ENCODE measurements around the gene PCNX2. TPM values are rescaled to one million over a fixed set of nuclear protein-coding genes. Genes with fewer than 3 reads are reported as not detected.

The PCNX2 gene
- total RNA-seq, 2 donors from 2014 or later: 23.9 to 39.1 TPM

DNA sequence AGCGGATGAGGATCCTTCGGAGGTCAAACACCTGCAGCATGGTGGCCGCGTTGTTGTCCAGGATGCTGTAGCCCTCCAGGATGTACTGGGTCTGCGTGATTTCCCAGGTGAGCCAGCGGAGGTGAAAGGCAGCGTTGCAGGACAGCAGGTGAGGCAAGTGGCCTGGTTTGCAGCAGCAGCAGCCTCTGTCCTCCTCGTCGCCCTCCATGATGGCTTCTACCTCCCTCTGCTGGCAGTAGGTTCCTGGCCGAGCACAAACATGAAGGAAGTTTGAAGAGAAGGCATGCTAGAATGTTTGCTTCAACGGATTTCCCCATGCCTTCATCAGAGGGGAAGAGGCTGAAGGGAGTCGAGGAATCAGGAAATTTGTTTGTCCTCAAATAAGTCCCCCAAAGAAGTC, 270.4 kb downstream of the PCNX2 start:
- WGBS, 2 experiments (ENCODE audit: insufficient coverage in 1 of 2, insufficient read length in 1 of 2): 47 to 68% methylated on average over 4 to 12 of the region's 12 CpGs
- Histone ChIP-seq H3K9me3 (ENCODE audit: control insufficient read depth, low read length) (no peaks in the 10 kb centered on the region), H3K9ac (ENCODE audit: extremely low read depth, low read length, poor library complexity, severe bottlenecking) (no peak overlapping the region), H3K27me3 (ENCODE audit: control insufficient read depth, insufficient read depth, low read length, poor library complexity, severe bottlenecking) (peaks cover 26% of the 10 kb centered on the region), H3K4me1 (ENCODE audit: control insufficient read depth, insufficient read depth, low read length) (peaks cover 3% of the 10 kb centered on the region), H3K4me3 (ENCODE audit: low read length) (no peak overlapping the region), H3K27ac (ENCODE audit: low read depth, low read length) (no peak overlapping the region), H3K36me3 (ENCODE audit: control insufficient read depth, insufficient read depth, low read length) (no peaks in the 10 kb centered on the region)
- Mint-ChIP-seq H3K9me3 (no peaks in the 10 kb centered on the region), H3K27me3 (ENCODE audit: insufficient read depth) (peaks cover 44% of the 10 kb centered on the region), H3K27ac (no peak overlapping the region), H3K4me3 (no peak overlapping the region), H3K36me3 (ENCODE audit: low read depth) (peaks cover 5% of the 10 kb centered on the region), H3K4me1 (peaks cover 18% of the 10 kb centered on the region)
- TF ChIP-seq, protein P1, sequence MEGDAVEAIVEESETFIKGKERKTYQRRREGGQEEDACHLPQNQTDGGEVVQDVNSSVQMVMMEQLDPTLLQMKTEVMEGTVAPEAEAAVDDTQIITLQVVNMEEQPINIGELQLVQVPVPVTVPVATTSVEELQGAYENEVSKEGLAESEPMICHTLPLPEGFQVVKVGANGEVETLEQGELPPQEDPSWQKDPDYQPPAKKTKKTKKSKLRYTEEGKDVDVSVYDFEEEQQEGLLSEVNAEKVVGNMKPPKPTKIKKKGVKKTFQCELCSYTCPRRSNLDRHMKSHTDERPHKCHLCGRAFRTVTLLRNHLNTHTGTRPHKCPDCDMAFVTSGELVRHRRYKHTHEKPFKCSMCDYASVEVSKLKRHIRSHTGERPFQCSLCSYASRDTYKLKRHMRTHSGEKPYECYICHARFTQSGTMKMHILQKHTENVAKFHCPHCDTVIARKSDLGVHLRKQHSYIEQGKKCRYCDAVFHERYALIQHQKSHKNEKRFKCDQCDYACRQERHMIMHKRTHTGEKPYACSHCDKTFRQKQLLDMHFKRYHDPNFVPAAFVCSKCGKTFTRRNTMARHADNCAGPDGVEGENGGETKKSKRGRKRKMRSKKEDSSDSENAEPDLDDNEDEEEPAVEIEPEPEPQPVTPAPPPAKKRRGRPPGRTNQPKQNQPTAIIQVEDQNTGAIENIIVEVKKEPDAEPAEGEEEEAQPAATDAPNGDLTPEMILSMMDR (conservative IDR thresholded peaks at IDR 0.05): peak; percentile 85
- peak; percentile 92 for DNase-seq

GRCh38 chr1:233024199-233024598, 271.3 kb downstream of the PCNX2 start:
- H3K9ac ChIP-seq (ENCODE audit: extremely low read depth, low read length, poor library complexity, severe bottlenecking): no peak overlapping the region
- Mint-ChIP-seq H3K36me3 (ENCODE audit: low read depth) (peaks cover 8% of the 10 kb centered on the region), H3K9me3 (no peaks in the 10 kb centered on the region), H3K27ac (no peak overlapping the region), H3K27me3 (ENCODE audit: insufficient read depth) (peaks cover 53% of the 10 kb centered on the region), H3K4me3 (no peak overlapping the region), H3K4me1 (peaks cover 28% of the 10 kb centered on the region)
- H3K36me3 ChIP-seq (ENCODE audit: control insufficient read depth, insufficient read depth, low read length): no peaks in the 10 kb centered on the region
- DNase-seq: no peak
- TF ChIP-seq, protein P1 (conservative IDR thresholded peaks at IDR 0.05): no peak
- no peaks in the 10 kb centered on the region for H3K9me3 ChIP-seq (ENCODE audit: control insufficient read depth, low read length)
- H3K27ac ChIP-seq (ENCODE audit: low read depth, low read length): no peak overlapping the region
- peaks cover 8% of the 10 kb centered on the region for H3K4me1 ChIP-seq (ENCODE audit: control insufficient read depth, insufficient read depth, low read length)
- H3K27me3 ChIP-seq (ENCODE audit: control insufficient read depth, insufficient read depth, low read length, poor library complexity, severe bottlenecking): peaks cover 30% of the 10 kb centered on the region
- H3K4me3 ChIP-seq (ENCODE audit: low read length): no peak overlapping the region
- WGBS, 2 experiments (ENCODE audit: insufficient coverage in 1 of 2, insufficient read length in 1 of 2): 89 to 97% methylated on average over 5 to 9 of the region's 9 CpGs

- H3K4me3 ChIP-seq (ENCODE audit: low read length): no peak overlapping the region
- H3K27ac ChIP-seq (ENCODE audit: low read depth, low read length): no peak overlapping the region
- H3K4me1 ChIP-seq (ENCODE audit: control insufficient read depth, insufficient read depth, low read length): peaks cover 8% of the 10 kb centered on the region
- H3K27me3 ChIP-seq (ENCODE audit: control insufficient read depth, insufficient read depth, low read length, poor library complexity, severe bottlenecking): peaks cover 46% of the 10 kb centered on the region
- Mint-ChIP-seq H3K4me3 (no peak overlapping the region), H3K4me1 (peaks cover 28% of the 10 kb centered on the region), H3K27me3 (ENCODE audit: insufficient read depth) (peaks cover 72% of the 10 kb centered on the region), H3K36me3 (ENCODE audit: low read depth) (peaks cover 16% of the 10 kb centered on the region), H3K9me3 (no peaks in the 10 kb centered on the region), H3K27ac (no peak overlapping the region)
- H3K36me3 ChIP-seq (ENCODE audit: control insufficient read depth, insufficient read depth, low read length): no peaks in the 10 kb centered on the region
- no peaks in the 10 kb centered on the region for H3K9me3 ChIP-seq (ENCODE audit: control insufficient read depth, low read length)
- TF ChIP-seq, protein P1 (conservative IDR thresholded peaks at IDR 0.05): no peak
- 95 to 100% methylated on average over 1 to 2 of the region's 2 CpGs for WGBS, 2 experiments (ENCODE audit: insufficient coverage in 1 of 2, insufficient read length in 1 of 2)
- no peak for DNase-seq
- no peak overlapping the region for H3K9ac ChIP-seq (ENCODE audit: extremely low read depth, low read length, poor library complexity, severe bottlenecking)
Measured at GRCh38 chr1:233022246-233022645, 273.3 kb downstream of the PCNX2 start.

Measured in endodermal cell (in vitro differentiated cells).